Mucosa of stomach (tissue), 1 donor: ENCODE data around the gene PSMC2.
"Not testable (repeated sequence)": the region's sequence is repeated elsewhere in the genome, so short reads cannot be mapped to it uniquely, and the experiment has no call there.

Experiments used
- H3K27me3 ChIP-seq: one replicate; pipeline ENCODE4 v1.7.0; 2013; ENCODE audit warnings: mild to moderate bottlenecking, low read length; ENCODE audit not compliant: control insufficient read depth, insufficient read depth
- H3K36me3 ChIP-seq: one replicate; pipeline ENCODE4 v1.7.0; 2013; ENCODE audit warnings: low read length; ENCODE audit not compliant: control insufficient read depth, insufficient read depth
- H3K4me1 ChIP-seq: one replicate; pipeline ENCODE4 v1.7.0; 2013; ENCODE audit warnings: mild to moderate bottlenecking, low read length; ENCODE audit not compliant: control insufficient read depth, insufficient read depth
- H3K4me3 ChIP-seq: one replicate; pipeline ENCODE4 v1.7.0; 2013; ENCODE audit warnings: low read length
- H3K9ac ChIP-seq: one replicate; pipeline ENCODE4 v1.7.0; 2013; ENCODE audit warnings: mild to moderate bottlenecking, low read length, moderate library complexity
- H3K9me3 ChIP-seq: one replicate; pipeline ENCODE4 v1.7.0; 2013; ENCODE audit warnings: mild to moderate bottlenecking, low read length, moderate library complexity; ENCODE audit not compliant: control insufficient read depth
- donor health status: Pancreatic carcinoma.

PSMC2 gene

GRCh38 chr7:103405789-103406613 lies 58.6 kb downstream of the PSMC2 start:
- H3K4me3 ChIP-seq, H3K9ac ChIP-seq, H3K9me3 ChIP-seq, H3K36me3 ChIP-seq, H3K27me3 ChIP-seq: not testable (repeated sequence)
- peaks cover 20% of the 10 kb centered on the region for H3K4me1 ChIP-seq

GRCh38 chr7:103412151-103412550 lies 64.7 kb downstream of the PSMC2 start:
- H3K4me1 ChIP-seq = peaks cover 3% of the 10 kb centered on the region
- H3K9ac ChIP-seq = no peak overlapping the region
- no peaks in the 10 kb centered on the region for H3K27me3 ChIP-seq
- no peaks in the 10 kb centered on the region for H3K9me3 ChIP-seq
- no peaks in the 10 kb centered on the region for H3K36me3 ChIP-seq
- H3K4me3 ChIP-seq = no peak overlapping the region

GRCh38 chr7:103413407-103413806 lies 66.0 kb downstream of the PSMC2 start:
- Histone ChIP-seq H3K9ac (no peak overlapping the region), H3K4me1 (no peaks in the 10 kb centered on the region), H3K27me3 (no peaks in the 10 kb centered on the region), H3K4me3 (no peak overlapping the region), H3K36me3 (no peaks in the 10 kb centered on the region), H3K9me3 (no peaks in the 10 kb centered on the region)

GRCh38 chr7:103418241-103418640 lies 70.8 kb downstream of the PSMC2 start:
- no peak overlapping the region for H3K4me3 ChIP-seq
- no peak overlapping the region for H3K9ac ChIP-seq
- H3K4me1 ChIP-seq = no peaks in the 10 kb centered on the region
- H3K36me3 ChIP-seq = no peaks in the 10 kb centered on the region
- H3K27me3 ChIP-seq = no peaks in the 10 kb centered on the region
- H3K9me3 ChIP-seq = no peaks in the 10 kb centered on the region
